HepG2 (cell line): ENCODE measurements around the gene SOAT2. TPM values are rescaled to one million over a fixed set of nuclear protein-coding genes. Genes with fewer than 3 reads are reported as not detected.

ENCODE experiments used
- GABPA ChIP-seq, 2 experiments: IDR thresholded peaks; 2 replicates each; pipeline ENCODE4 v1.6.1; 2011 to 2016; ENCODE audit warnings: low read depth in 2 of 2, low read length in 1 of 2, missing biosample characterization in 1 of 2, missing genetic modification characterization in 1 of 2
- GTF3A ChIP-seq: sonication (generic); formaldehyde crosslinking; conservative IDR thresholded peaks from 2 replicates; pipeline ENCODE4 v1.4.0; 2020; ENCODE audit warnings: mild to moderate bottlenecking, missing genetic modification reagents
- HMGA1 ChIP-seq: sonication (generic); formaldehyde crosslinking; conservative IDR thresholded peaks from 2 replicates; pipeline ENCODE4 v1.4.0; 2020; ENCODE audit warnings: missing genetic modification reagents
- KLF11 ChIP-seq: IDR thresholded peaks from 2 replicates; pipeline ENCODE4 v1.6.1; 2016; ENCODE audit warnings: missing compliant biosample characterization
- LBX2 ChIP-seq: sonication (generic); formaldehyde crosslinking; IDR thresholded peaks from 2 replicates; pipeline ENCODE4 v1.5.0; 2020; ENCODE audit warnings: missing genetic modification reagents, mild to moderate bottlenecking, borderline replicate concordance
- MZF1 ChIP-seq: sonication (generic); formaldehyde crosslinking; IDR thresholded peaks from 2 replicates; pipeline ENCODE4 v1.8.1; 2023; ENCODE audit warnings: mild to moderate bottlenecking, missing genetic modification reagents, borderline replicate concordance
- NFE2 ChIP-seq: sonication (generic); formaldehyde crosslinking; IDR thresholded peaks from 2 replicates; pipeline ENCODE4 v1.4.0; 2020; ENCODE audit warnings: missing genetic modification reagents
- NPAS2 ChIP-seq: sonication (generic); formaldehyde crosslinking; IDR thresholded peaks from 2 replicates; pipeline ENCODE4 v1.8.0; 2022; ENCODE audit warnings: mild to moderate bottlenecking, missing genetic modification reagents, borderline replicate concordance
- RBAK ChIP-seq: sonication (generic); formaldehyde crosslinking; IDR thresholded peaks from 2 replicates; pipeline ENCODE4 v1.5.1; 2020; ENCODE audit warnings: mild to moderate bottlenecking, missing genetic modification reagents
- SALL2 ChIP-seq: sonication (generic); formaldehyde crosslinking; IDR thresholded peaks from 2 replicates; pipeline ENCODE4 v1.8.1; 2023; ENCODE audit warnings: mild to moderate bottlenecking, missing genetic modification reagents, inconsistent platforms
- SMC3 ChIP-seq: IDR thresholded peaks from 2 replicates; pipeline ENCODE4 v1.6.1; 2011; ENCODE audit warnings: low read length, improper control_type of control experiment
- SOX6 ChIP-seq, 2 experiments: fragments of 450-650 bp in 1 of 2; sonication (generic) in 1 of 2; formaldehyde crosslinking in 1 of 2; IDR thresholded peaks; 2 replicates each; pipeline versions ENCODE4 v1.4.0 to v1.6.1; 2017 to 2020; ENCODE audit warnings: antibody characterized with exemption in 1 of 2, mild to moderate bottlenecking in 1 of 2, missing genetic modification reagents in 1 of 2
- TCF12 ChIP-seq, 2 experiments: fragments of 450-650 bp in 1 of 2; sonication (generic) in 1 of 2; formaldehyde crosslinking in 1 of 2; IDR thresholded peaks; 2 replicates each; pipeline versions ENCODE4 v1.6.1 to v1.8.0; 2017 to 2022; ENCODE audit warnings: antibody characterized with exemption in 1 of 2, mild to moderate bottlenecking in 1 of 2, missing genetic modification reagents in 1 of 2, moderate library complexity in 1 of 2
- ZBTB49 ChIP-seq: sonication (generic); formaldehyde crosslinking; IDR thresholded peaks from 2 replicates; pipeline ENCODE4 v1.4.0; 2020; ENCODE audit warnings: missing genetic modification reagents, borderline replicate concordance
- ZNF329 ChIP-seq: sonication (generic); formaldehyde crosslinking; IDR thresholded peaks from 2 replicates; pipeline ENCODE4 v1.9.0; 2021; ENCODE audit warnings: low read depth, mild to moderate bottlenecking, missing genetic modification reagents
- ZNF777 ChIP-seq: sonication (generic); formaldehyde crosslinking; IDR thresholded peaks from 2 replicates; pipeline ENCODE4 v1.4.0; 2020; ENCODE audit warnings: missing genetic modification reagents
- ZNF788 ChIP-seq: sonication (generic); formaldehyde crosslinking; IDR thresholded peaks from 2 replicates; pipeline ENCODE4 v1.5.0; 2020; ENCODE audit warnings: mild to moderate bottlenecking, missing genetic modification reagents, borderline replicate concordance
- polyA plus RNA-seq, 8 experiments: library from polyadenylated mRNA; depleted of rRNA in 3 of 8; stranded (reverse) in 7 of 8; unstranded in 1 of 8; fragments of >200 nt; fragmentation: Illumina TruSeq in 4 of 8; extraction: Trizol in 4 of 8; gene quantifications; 2 replicates each; pipeline versions ENCODE4 v1.2.1 to v1.2.3, GENCODE V29; 2011 to 2016; ENCODE audit warnings: low read depth in 4 of 8, missing spikeins in 1 of 8, mixed read lengths in 1 of 8; ENCODE audit not compliant: insufficient read depth in 1 of 8
- total RNA-seq, 5 experiments: library from RNA; depleted of rRNA; stranded (reverse); fragments of >200 nt; fragmentation: Illumina TruSeq; extraction: Trizol; gene quantifications; 2 replicates each; pipeline ENCODE4 v1.2.3, GENCODE V29; 2016; ENCODE audit warnings: low read depth in 1 of 5
- TF ChIP-seq, protein P1 (sequence below): conservative IDR thresholded peaks from 2 replicates; pipeline ENCODE4 v1.6.1; 2018; ENCODE audit warnings: missing genetic modification reagents
- TF ChIP-seq, protein P2 (sequence below): sonication (generic); formaldehyde crosslinking; IDR thresholded peaks from 2 replicates; pipeline ENCODE4 v1.4.0; 2020; ENCODE audit warnings: missing genetic modification reagents, borderline replicate concordance
- TF ChIP-seq, protein P3 (sequence below): sonication (generic); formaldehyde crosslinking; IDR thresholded peaks from 2 replicates; pipeline ENCODE4 v1.4.0; 2020; ENCODE audit warnings: missing genetic modification reagents, borderline replicate concordance

SOAT2 gene
- total and polyA plus RNA-seq, 2 of the 13 experiments (the other 11 are each of a cell fraction or from before 2014, with no cell fraction given): 14.9 to 108 TPM

DNA sequence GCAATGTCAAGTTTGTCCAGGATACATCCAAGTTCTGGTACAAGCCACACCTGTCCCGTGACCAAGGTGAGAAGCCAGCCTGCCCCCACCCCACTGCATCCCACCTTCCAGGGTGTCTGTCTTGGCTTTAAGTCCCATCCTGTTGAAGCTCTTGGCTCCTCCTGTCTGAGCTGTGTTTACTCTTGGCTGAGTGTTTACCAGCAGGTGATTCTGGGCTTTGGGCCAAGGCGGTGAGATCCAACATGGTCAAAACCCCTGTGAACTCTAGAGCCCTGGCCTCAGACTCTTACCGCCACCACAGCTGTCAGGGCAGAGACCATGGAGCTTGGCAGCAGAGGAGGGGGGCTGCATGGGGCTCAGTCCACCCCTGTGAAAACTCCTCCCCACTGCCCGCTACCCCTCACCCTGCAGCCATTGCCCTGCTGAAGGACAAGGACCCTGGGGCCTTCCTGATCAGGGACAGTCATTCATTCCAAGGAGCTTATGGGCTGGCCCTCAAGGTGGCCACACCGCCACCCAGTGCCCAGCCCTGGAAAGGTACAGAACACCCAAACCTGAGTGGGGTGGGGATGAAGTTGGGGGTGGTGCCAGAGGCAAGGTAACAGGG lies 41.8 kb upstream of the SOAT2 start (continued):
- TF ChIP-seq TCF12 (IDR thresholded peaks at IDR 0.05) (no peak), TCF12 (CRISPR knock-in tag; IDR thresholded peaks at IDR 0.05) (no peak), ZNF777 (CRISPR knock-in tag) (no peak), KLF11 (CRISPR knock-in tag) (peak; percentile 76; the same call in 1 of the 2 replicates), SALL2 (CRISPR knock-in tag) (no peak; the same call in 1 of the 2 replicates), RBAK (CRISPR knock-in tag) (no peak), LBX2 (no peak), ZBTB49 (no peak), SOX6 (IDR thresholded peaks at IDR 0.05) (no peak), SOX6 (CRISPR knock-in tag; IDR thresholded peaks at IDR 0.05) (peak; percentile 71; the same call in 1 of the 2 replicates), MZF1 (no peak), GABPA (IDR thresholded peaks at IDR 0.05; ENCODE audit: low read depth, low read length) (no peak), GABPA (CRISPR knock-in tag; IDR thresholded peaks at IDR 0.05; ENCODE audit: low read depth) (no peak), ZNF329 (CRISPR knock-in tag) (no peak), ZNF788 (peak; percentile 24; the same call in 1 of the 2 replicates), NPAS2 (CRISPR knock-in tag) (no peak), NFE2 (CRISPR knock-in tag) (no peak), GTF3A (CRISPR knock-in tag) (no peak), SMC3 (no peak), HMGA1 (CRISPR knock-in tag) (no peak)
- TF ChIP-seq, protein P1, sequence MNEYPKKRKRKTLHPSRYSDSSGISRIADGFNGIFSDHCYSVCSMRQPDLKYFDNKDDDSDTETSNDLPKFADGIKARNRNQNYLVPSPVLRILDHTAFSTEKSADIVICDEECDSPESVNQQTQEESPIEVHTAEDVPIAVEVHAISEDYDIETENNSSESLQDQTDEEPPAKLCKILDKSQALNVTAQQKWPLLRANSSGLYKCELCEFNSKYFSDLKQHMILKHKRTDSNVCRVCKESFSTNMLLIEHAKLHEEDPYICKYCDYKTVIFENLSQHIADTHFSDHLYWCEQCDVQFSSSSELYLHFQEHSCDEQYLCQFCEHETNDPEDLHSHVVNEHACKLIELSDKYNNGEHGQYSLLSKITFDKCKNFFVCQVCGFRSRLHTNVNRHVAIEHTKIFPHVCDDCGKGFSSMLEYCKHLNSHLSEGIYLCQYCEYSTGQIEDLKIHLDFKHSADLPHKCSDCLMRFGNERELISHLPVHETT: no peak
- TF ChIP-seq, protein P2, sequence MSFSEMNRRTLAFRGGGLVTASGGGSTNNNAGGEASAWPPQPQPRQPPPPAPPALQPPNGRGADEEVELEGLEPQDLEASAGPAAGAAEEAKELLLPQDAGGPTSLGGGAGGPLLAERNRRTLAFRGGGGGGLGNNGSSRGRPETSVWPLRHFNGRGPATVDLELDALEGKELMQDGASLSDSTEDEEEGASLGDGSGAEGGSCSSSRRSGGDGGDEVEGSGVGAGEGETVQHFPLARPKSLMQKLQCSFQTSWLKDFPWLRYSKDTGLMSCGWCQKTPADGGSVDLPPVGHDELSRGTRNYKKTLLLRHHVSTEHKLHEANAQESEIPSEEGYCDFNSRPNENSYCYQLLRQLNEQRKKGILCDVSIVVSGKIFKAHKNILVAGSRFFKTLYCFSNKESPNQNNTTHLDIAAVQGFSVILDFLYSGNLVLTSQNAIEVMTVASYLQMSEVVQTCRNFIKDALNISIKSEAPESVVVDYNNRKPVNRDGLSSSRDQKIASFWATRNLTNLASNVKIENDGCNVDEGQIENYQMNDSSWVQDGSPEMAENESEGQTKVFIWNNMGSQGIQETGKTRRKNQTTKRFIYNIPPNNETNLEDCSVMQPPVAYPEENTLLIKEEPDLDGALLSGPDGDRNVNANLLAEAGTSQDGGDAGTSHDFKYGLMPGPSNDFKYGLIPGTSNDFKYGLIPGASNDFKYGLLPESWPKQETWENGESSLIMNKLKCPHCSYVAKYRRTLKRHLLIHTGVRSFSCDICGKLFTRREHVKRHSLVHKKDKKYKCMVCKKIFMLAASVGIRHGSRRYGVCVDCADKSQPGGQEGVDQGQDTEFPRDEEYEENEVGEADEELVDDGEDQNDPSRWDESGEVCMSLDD (CRISPR knock-in tag): no peak
- TF ChIP-seq, protein P3, sequence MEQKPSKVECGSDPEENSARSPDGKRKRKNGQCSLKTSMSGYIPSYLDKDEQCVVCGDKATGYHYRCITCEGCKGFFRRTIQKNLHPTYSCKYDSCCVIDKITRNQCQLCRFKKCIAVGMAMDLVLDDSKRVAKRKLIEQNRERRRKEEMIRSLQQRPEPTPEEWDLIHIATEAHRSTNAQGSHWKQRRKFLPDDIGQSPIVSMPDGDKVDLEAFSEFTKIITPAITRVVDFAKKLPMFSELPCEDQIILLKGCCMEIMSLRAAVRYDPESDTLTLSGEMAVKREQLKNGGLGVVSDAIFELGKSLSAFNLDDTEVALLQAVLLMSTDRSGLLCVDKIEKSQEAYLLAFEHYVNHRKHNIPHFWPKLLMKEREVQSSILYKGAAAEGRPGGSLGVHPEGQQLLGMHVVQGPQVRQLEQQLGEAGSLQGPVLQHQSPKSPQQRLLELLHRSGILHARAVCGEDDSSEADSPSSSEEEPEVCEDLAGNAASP (CRISPR knock-in tag): no peak
